IMR-90 (cell line): ENCODE results near the gene AKT3. TPM values are rescaled to one million over a fixed set of nuclear protein-coding genes. Genes with fewer than 3 reads are reported as not detected.

Experiments
- ATAC-seq: fragments of 200-7000 bp; cut with Tn5 transposase; 2 replicates; pipeline ENCODE4 v1.9.1; 2020; ENCODE audit warnings: low read depth, mild to moderate bottlenecking, moderate library complexity
- BruUV-seq: library from RNA; stranded (reverse); fragments of 400-500 nt; replicated peaks from 2 replicates; lab custom pipeline; 2021; lab: Mats Ljungman, UMichigan
- CTCF ChIA-PET: fragments of 300-600 bp; formaldehyde crosslinking; extraction: SDS; loops from one replicate; lab custom pipeline; 2021; ENCODE audit warnings: antibody characterized with exemption; lab: Yijun Ruan, JAX
- POLR2A ChIA-PET: fragments of 300-600 bp; sonication (Branson Sonifier 250); formaldehyde crosslinking; loops from one replicate; lab custom pipeline; 2022; ENCODE audit warnings: antibody characterized with exemption; ENCODE audit not compliant: unreplicated experiment; lab: Charles Lee
- DNase-seq: peaks from one replicate; pipeline ENCODE4 v3.0.0; 2013
- H2AFZ ChIP-seq: replicated peaks from 2 replicates; pipeline ENCODE3; 2013; ENCODE audit warnings: low read length, mild to moderate bottlenecking; ENCODE audit not compliant: poor library complexity
- H2AK5ac ChIP-seq: 2 replicates; pipeline ENCODE4 v1.6.1; 2013; ENCODE audit warnings: low read depth, low read length, inconsistent platforms
- H2AK9ac ChIP-seq: replicated peaks from 2 replicates; pipeline ENCODE3; 2013; ENCODE audit warnings: mild to moderate bottlenecking, low read depth, low read length, moderate library complexity; ENCODE audit not compliant: poor library complexity
- H2BK120ac ChIP-seq: 2 replicates; pipeline ENCODE4 v1.6.1; 2013; ENCODE audit warnings: low read depth, low read length, inconsistent platforms
- H2BK15ac ChIP-seq: 3 replicates; pipeline ENCODE4 v1.6.1; 2013; ENCODE audit warnings: low read depth, low read length, inconsistent platforms
- H2BK20ac ChIP-seq: 2 replicates; pipeline ENCODE4 v1.6.1; 2013; ENCODE audit warnings: low read depth, mild to moderate bottlenecking, inconsistent platforms, low read length, moderate library complexity
- H2BK5ac ChIP-seq: 2 replicates; pipeline ENCODE4 v1.6.1; 2013; ENCODE audit warnings: mild to moderate bottlenecking, low read depth, low read length, inconsistent platforms; ENCODE audit not compliant: poor library complexity, severe bottlenecking
- H3K14ac ChIP-seq: replicated peaks from 2 replicates; pipeline ENCODE4 v1.6.1; 2013; ENCODE audit warnings: low read depth, low read length, inconsistent platforms
- H3K18ac ChIP-seq: 2 replicates; pipeline ENCODE4 v1.6.1; 2013; ENCODE audit warnings: low read depth, low read length, control low read depth
- H3K23ac ChIP-seq: 2 replicates; pipeline ENCODE4 v1.6.1; 2013; ENCODE audit warnings: low read depth, low read length, inconsistent platforms
- H3K27ac ChIP-seq: 2 replicates; pipeline ENCODE4 v1.5.1; 2013; ENCODE audit warnings: mild to moderate bottlenecking, control low read depth, low read length; ENCODE audit not compliant: insufficient read depth
- H3K27me3 ChIP-seq: 2 replicates; pipeline ENCODE4 v1.6.1; 2013; ENCODE audit warnings: low read length; ENCODE audit not compliant: control insufficient read depth, insufficient read depth
- H3K36me3 ChIP-seq: 2 replicates; pipeline ENCODE4 v1.6.1; 2013; ENCODE audit warnings: low read length, mixed read lengths; ENCODE audit not compliant: control insufficient read depth, insufficient read depth
- H3K4ac ChIP-seq: 2 replicates; pipeline ENCODE4 v1.6.1; 2013; ENCODE audit warnings: low read depth, low read length, inconsistent platforms
- H3K4me1 ChIP-seq: 2 replicates; pipeline ENCODE4 v1.6.1; 2013; ENCODE audit warnings: low read length, mixed read lengths; ENCODE audit not compliant: control insufficient read depth, insufficient read depth
- H3K4me2 ChIP-seq: 2 replicates; pipeline ENCODE4 v1.6.1; 2013; ENCODE audit warnings: low read depth, mild to moderate bottlenecking, control low read depth, low read length, moderate library complexity
- H3K4me3 ChIP-seq: 2 replicates; pipeline ENCODE4 v1.5.1; 2013; ENCODE audit warnings: low read depth, mild to moderate bottlenecking, control low read depth, low read length, moderate library complexity; ENCODE audit not compliant: insufficient read depth
- H3K56ac ChIP-seq: 2 replicates; pipeline ENCODE4 v1.6.1; 2013; ENCODE audit warnings: low read length, inconsistent platforms; ENCODE audit not compliant: insufficient read depth; ENCODE audit errors: extremely low read depth
- H3K79me1 ChIP-seq, 2 experiments: 2 replicates each; pipeline ENCODE4 v1.6.1; 2013; ENCODE audit warnings: low read length in 2 of 2, inconsistent platforms in 1 of 2, low read depth in 1 of 2
- H3K9ac ChIP-seq: 2 replicates; pipeline ENCODE4 v1.6.1; 2013; ENCODE audit warnings: low read depth, low read length, control low read depth
- H3K9me1 ChIP-seq: 2 replicates; pipeline ENCODE4 v1.6.1; 2013; ENCODE audit warnings: low read length, inconsistent platforms; ENCODE audit not compliant: insufficient read depth
- H3K9me3 ChIP-seq: 2 replicates; pipeline ENCODE4 v1.6.1; 2013; ENCODE audit warnings: low read length; ENCODE audit not compliant: control insufficient read depth, insufficient read depth
- H4K20me1 ChIP-seq: 2 replicates; pipeline ENCODE4 v1.6.1; 2013; ENCODE audit warnings: low read length, inconsistent platforms; ENCODE audit not compliant: insufficient read depth
- H4K5ac ChIP-seq: 2 replicates; pipeline ENCODE4 v1.6.1; 2013; ENCODE audit warnings: mild to moderate bottlenecking, low read depth, low read length, control low read depth
- H4K8ac ChIP-seq, 2 experiments: 2 replicates each; pipeline ENCODE4 v1.6.1; 2013; ENCODE audit warnings: low read depth in 2 of 2, low read length in 2 of 2, control low read depth in 1 of 2, inconsistent platforms in 1 of 2
- H4K91ac ChIP-seq: 2 replicates; pipeline ENCODE4 v1.6.1; 2013; ENCODE audit warnings: low read depth, low read length, inconsistent platforms; ENCODE audit not compliant: insufficient read depth
- BHLHE40 ChIP-seq: fragments of 150-350 bp; IDR thresholded peaks from 2 replicates; pipeline ENCODE4 v1.6.1; 2016; ENCODE audit warnings: mild to moderate bottlenecking, low read depth, low read length
- CEBPB ChIP-seq: IDR thresholded peaks from 2 replicates; pipeline ENCODE4 v1.6.1; 2012; ENCODE audit warnings: low read depth, low read length, improper control_type of control experiment
- CHD1 ChIP-seq: IDR thresholded peaks from 2 replicates; pipeline ENCODE4 v1.6.1; 2012; ENCODE audit warnings: low read depth, low read length, improper control_type of control experiment
- CTCF ChIP-seq: conservative IDR thresholded peaks from 2 replicates; pipeline ENCODE4 v1.5.1; 2012; ENCODE audit warnings: mild to moderate bottlenecking, low read depth, low read length, improper control_type of control experiment
- ELK1 ChIP-seq: fragments of 150-350 bp; IDR thresholded peaks from 2 replicates; pipeline ENCODE4 v1.6.1; 2016; ENCODE audit warnings: low read depth, mild to moderate bottlenecking, low read length, moderate library complexity, borderline replicate concordance
- MAFK ChIP-seq: IDR thresholded peaks from 2 replicates; pipeline ENCODE4 v1.6.1; 2012; ENCODE audit warnings: low read depth, low read length, improper control_type of control experiment
- MAZ ChIP-seq: IDR thresholded peaks from 2 replicates; pipeline ENCODE4 v1.6.1; 2012; ENCODE audit warnings: low read depth, mild to moderate bottlenecking, low read length, improper control_type of control experiment, moderate library complexity, borderline replicate concordance
- MXI1 ChIP-seq: IDR thresholded peaks from 2 replicates; pipeline ENCODE4 v1.6.1; 2012; ENCODE audit warnings: low read depth, mild to moderate bottlenecking, low read length, moderate library complexity, borderline replicate concordance
- NFE2L2 ChIP-seq: fragments of 150-350 bp; IDR thresholded peaks from 2 replicates; pipeline ENCODE4 v1.6.1; 2016; ENCODE audit warnings: low read depth, mild to moderate bottlenecking, low read length
- POLR2A ChIP-seq: IDR thresholded peaks from 2 replicates; pipeline ENCODE4 v1.6.1; 2012; ENCODE audit warnings: mild to moderate bottlenecking, low read depth, low read length
- RAD21 ChIP-seq: IDR thresholded peaks from 2 replicates; pipeline ENCODE4 v1.6.1; 2012; ENCODE audit warnings: low read length, improper control_type of control experiment
- RCOR1 ChIP-seq: IDR thresholded peaks from 2 replicates; pipeline ENCODE4 v1.6.1; 2012; ENCODE audit warnings: mild to moderate bottlenecking, low read length, improper control_type of control experiment; ENCODE audit not compliant: insufficient replicate concordance
- RFX5 ChIP-seq: IDR thresholded peaks from 2 replicates; pipeline ENCODE4 v1.8.0; 2012; ENCODE audit warnings: low read depth, mild to moderate bottlenecking, low read length, moderate library complexity
- SMC3 ChIP-seq: fragments of 150-350 bp; IDR thresholded peaks from 2 replicates; pipeline ENCODE4 v1.6.1; 2016; ENCODE audit warnings: low read depth, mild to moderate bottlenecking, antibody characterized with exemption, low read length, moderate library complexity
- USF2 ChIP-seq: fragments of 150-350 bp; IDR thresholded peaks from 2 replicates; pipeline ENCODE4 v1.6.1; 2017; ENCODE audit warnings: mild to moderate bottlenecking, antibody characterized with exemption, low read length, low read depth
- WGBS, 2 experiments: methylation state at CpG; one replicate each; pipeline versions ENCODE4 v1.1.5 to v1.1.7; 2013; ENCODE audit warnings: missing lambda C conversion rate in 2 of 2; ENCODE audit not compliant: insufficient read length in 1 of 2; ENCODE audit errors: extremely low coverage in 2 of 2; 5-methylcytosine and 5-hydroxymethylcytosine counted together
- dilution Hi-C: fragments of 300-500 bp; cut with HindIII; formaldehyde crosslinking; loops from one replicate; pipeline ENCODE4 v1.14.3; 2018; ENCODE audit warnings: low sequenced_read_pairs; ENCODE audit not compliant: unreplicated experiment
- in situ Hi-C: fragments of 300-500 bp; cut with MboI; formaldehyde crosslinking; loops from 3 replicates; pipeline ENCODE4 v1.14.3; 2019; ENCODE audit warnings: low sequenced_read_pairs, inconsistent platforms, mixed read lengths
- intact Hi-C: fragments of 100-400 bp; cut with micrococcal nuclease; formaldehyde crosslinking; loops from 2 replicates; pipeline ENCODE4 v1.10.0; 2022
- polyA plus RNA-seq, 3 experiments: library from polyadenylated mRNA; depleted of rRNA; stranded (reverse); fragments of >200 nt; gene quantifications; 2 replicates each; pipeline ENCODE4 v1.2.3, GENCODE V29; 2012; ENCODE audit warnings: low replicate concordance in 1 of 3
- total RNA-seq: library from RNA; depleted of rRNA; stranded (reverse); fragments of >200 nt; gene quantifications from 2 replicates; pipeline ENCODE4 v1.2.3, GENCODE V29; 2012

Gene AKT3
- total and polyA plus RNA-seq, 2 of the 4 experiments (the other 2 are of a cell fraction): 15.2 to 19.4 TPM

GRCh38 chr1:243497939-243498681, 351.9 kb downstream of the AKT3 start:
- POLR2A ChIA-PET: no interaction called here
- WGBS, 2 experiments: 100% methylated on average over 4 of the region's 10 CpGs; no CpG with 5 or more reads in 1 of the 2 experiments
- H3K18ac ChIP-seq: no peak overlapping the region
- H3K27me3 ChIP-seq: no peaks in the 10 kb centered on the region
- no peak overlapping the region for H3K27ac ChIP-seq
- H3K4ac ChIP-seq: no peak overlapping the region
- no peak overlapping the region for H4K91ac ChIP-seq
- H2BK15ac ChIP-seq: no peak overlapping the region
- no peak overlapping the region for H2BK120ac ChIP-seq
- dilution Hi-C loops: no loop called here
- H3K9me3 ChIP-seq: no peaks in the 10 kb centered on the region
- in situ Hi-C loops: loop anchor here (25.0 kb wide), 1 partner anchor 789 kb away; no protein-coding TSS in a partner anchor
- H3K4me3 ChIP-seq: no peak overlapping the region
- H3K9me1 ChIP-seq: peaks cover 3% of the 10 kb centered on the region
- peak overlapping the region; percentile 18 for H2AK9ac ChIP-seq
- peaks cover 3% of the 10 kb centered on the region; the same call in 1 of the 2 replicates for H3K36me3 ChIP-seq
- intact Hi-C loops: no loop called here
- TF ChIP-seq BHLHE40 (no peak), SMC3 (no peak), USF2 (no peak), RFX5 (no peak), CTCF (no peak), RAD21 (no peak), NFE2L2 (no peak), RCOR1 (no peak), MAFK (no peak), CHD1 (no peak), CEBPB (no peak), POLR2A (no peak), MXI1 (no peak), MAZ (no peak), ELK1 (no peak)
- no peak overlapping the region for H2BK20ac ChIP-seq
- H3K4me1 ChIP-seq: peaks cover 21% of the 10 kb centered on the region
- DNase-seq (no peak), ATAC-seq (no peak)
- CTCF ChIA-PET: no interaction called here
- no peak overlapping the region for H3K56ac ChIP-seq
- H2BK5ac ChIP-seq: no peak overlapping the region
- H4K8ac ChIP-seq: no peak overlapping the region
- H4K5ac ChIP-seq: no peak overlapping the region
- no peak overlapping the region for H3K4me2 ChIP-seq
- BruUV-seq: no TSS peak
- no peak overlapping the region for H3K14ac ChIP-seq
- no peaks in the 10 kb centered on the region for H4K20me1 ChIP-seq
- H3K79me1 ChIP-seq: peaks cover 3 to 9% of the 10 kb centered on the region in 2 experiments; a peak in 2 of 4 replicates
- no peak overlapping the region for H3K9ac ChIP-seq
- no peak overlapping the region for H2AK5ac ChIP-seq
- no peak overlapping the region for H3K23ac ChIP-seq
- H2AFZ ChIP-seq: no peak overlapping the region
